Neural cell (in vitro differentiated cells): Measurements from ENCODE around the gene GRPR. TPM values are rescaled to one million over a fixed set of nuclear protein-coding genes. Genes with fewer than 3 reads are reported as not detected.

ENCODE experiments used
- H2AFZ ChIP-seq: fragments of 200-600, 300-800 bp; sonication (generic), shearing (Covaris generic); 2 replicates; pipeline ENCODE4 v1.6.0; 2014; ENCODE audit warnings: low read depth, mild to moderate bottlenecking, antibody characterized with exemption, low read length, moderate library complexity
- H3F3A ChIP-seq: fragments of 200-600 bp; shearing (Covaris generic); 2 replicates; pipeline ENCODE4 v1.6.1; 2016; ENCODE audit warnings: mild to moderate bottlenecking, moderate library complexity, mixed read lengths, antibody characterized with exemption, low read length; ENCODE audit not compliant: insufficient read depth, poor library complexity, severe bottlenecking
- H3K27ac ChIP-seq: fragments of 200-600, 300-800 bp; sonication (generic), shearing (Covaris generic); 2 replicates; pipeline ENCODE4 v1.5.1; 2014; ENCODE audit warnings: mild to moderate bottlenecking, low read length, moderate library complexity
- H3K27me3 ChIP-seq: fragments of 300-800, 200-600 bp; sonication (generic), shearing (Covaris generic); 2 replicates; pipeline ENCODE4 v1.6.0; 2014; ENCODE audit warnings: mild to moderate bottlenecking, low read depth, low read length, moderate library complexity; ENCODE audit not compliant: insufficient read depth
- H3K36me3 ChIP-seq: fragments of 300-800, 200-600 bp; sonication (generic), shearing (Covaris generic); 2 replicates; pipeline ENCODE4 v1.5.1; 2014; ENCODE audit warnings: mild to moderate bottlenecking, antibody characterized with exemption, low read length, moderate library complexity; ENCODE audit not compliant: insufficient read depth
- H3K4me2 ChIP-seq: fragments of 300-800, 200-600 bp; sonication (generic), shearing (Covaris generic); 2 replicates; pipeline ENCODE4 v1.6.0; 2014; ENCODE audit warnings: mild to moderate bottlenecking, low read length
- H3K4me3 ChIP-seq: fragments of 300-800, 200-600 bp; sonication (generic), shearing (Covaris generic); 2 replicates; pipeline ENCODE4 v1.5.1; 2014; ENCODE audit warnings: mild to moderate bottlenecking, low read length, moderate library complexity
- H3K79me2 ChIP-seq: fragments of 200-600 bp; shearing (Covaris generic); replicated peaks from 2 replicates; pipeline ENCODE4 v1.6.0; 2014; ENCODE audit warnings: mild to moderate bottlenecking, low read length, moderate library complexity; ENCODE audit not compliant: insufficient read depth
- H3K9ac ChIP-seq: fragments of 300-800, 200-600 bp; sonication (generic), shearing (Covaris generic); 2 replicates; pipeline ENCODE4 v1.6.1; 2016; ENCODE audit warnings: mild to moderate bottlenecking, low read length, mixed read lengths
- H3K9me2 ChIP-seq: fragments of 200-600 bp; shearing (Covaris generic); 2 replicates; pipeline ENCODE4 v1.6.1; 2016; ENCODE audit warnings: mild to moderate bottlenecking, low read length, mixed read lengths; ENCODE audit not compliant: insufficient read depth
- H3K9me3 ChIP-seq: fragments of 200-600, 300-800 bp; sonication (generic), shearing (Covaris generic); 2 replicates; pipeline ENCODE4 v1.6.1; 2016; ENCODE audit warnings: mild to moderate bottlenecking, mixed run types, low read length, moderate library complexity, mixed read lengths
- H4K20me1 ChIP-seq: fragments of 200-600 bp; shearing (Covaris generic); 2 replicates; pipeline ENCODE4 v1.6.1; 2016; ENCODE audit warnings: mild to moderate bottlenecking, mixed run types; ENCODE audit not compliant: insufficient read depth
- CTCF ChIP-seq: fragments of 450-650 bp; IDR thresholded peaks from 2 replicates; pipeline ENCODE4 v1.5.1; 2014; ENCODE audit warnings: antibody characterized with exemption, mild to moderate bottlenecking, moderate library complexity; ENCODE audit not compliant: poor library complexity, severe bottlenecking
- EP300 ChIP-seq: fragments of 450-650 bp; conservative IDR thresholded peaks from 2 replicates; pipeline ENCODE4 v1.6.1; 2014; ENCODE audit warnings: antibody characterized with exemption, mild to moderate bottlenecking, moderate library complexity; ENCODE audit not compliant: poor library complexity, severe bottlenecking
- EZH2 ChIP-seq: fragments of 200-600, 300-800 bp; shearing (Covaris generic), sonication (generic); IDR thresholded peaks from 2 replicates; pipeline ENCODE4 v1.6.1; 2014; ENCODE audit warnings: antibody characterized with exemption, low read length, borderline replicate concordance, mild to moderate bottlenecking; ENCODE audit not compliant: insufficient read depth, poor library complexity, severe bottlenecking
- MXI1 ChIP-seq: fragments of 450-650 bp; conservative IDR thresholded peaks from 2 replicates; pipeline ENCODE4 v1.6.1; 2014; ENCODE audit warnings: antibody characterized with exemption, mild to moderate bottlenecking; ENCODE audit not compliant: poor library complexity, severe bottlenecking
- POLR2AphosphoS5 ChIP-seq: IDR thresholded peaks from 2 replicates; pipeline ENCODE4 v1.6.1; 2012
- RAD21 ChIP-seq: fragments of 450-650 bp; conservative IDR thresholded peaks from 2 replicates; pipeline ENCODE4 v1.6.1; 2014; ENCODE audit warnings: antibody characterized with exemption, mild to moderate bottlenecking, moderate library complexity
- SMC3 ChIP-seq: fragments of 450-650 bp; conservative IDR thresholded peaks from 2 replicates; pipeline ENCODE4 v1.6.1; 2014; ENCODE audit warnings: antibody characterized with exemption, mild to moderate bottlenecking, moderate library complexity; ENCODE audit not compliant: poor library complexity
- TAF1 ChIP-seq: IDR thresholded peaks from 2 replicates; pipeline ENCODE4 v1.6.1; 2012; ENCODE audit warnings: low read depth
- polyA plus RNA-seq: library from polyadenylated mRNA; depleted of rRNA; stranded (reverse); fragments of >200 nt; gene quantifications from 2 replicates; pipeline ENCODE4 v1.2.3, GENCODE V29; 2014
- TF ChIP-seq, protein P1 (sequence below): IDR thresholded peaks from 2 replicates; pipeline ENCODE4 v1.6.1; 2012; ENCODE audit warnings: borderline replicate concordance

The GRPR gene
- polyA plus RNA-seq, 1 donor from 2014 or later, result not detected

DNA sequence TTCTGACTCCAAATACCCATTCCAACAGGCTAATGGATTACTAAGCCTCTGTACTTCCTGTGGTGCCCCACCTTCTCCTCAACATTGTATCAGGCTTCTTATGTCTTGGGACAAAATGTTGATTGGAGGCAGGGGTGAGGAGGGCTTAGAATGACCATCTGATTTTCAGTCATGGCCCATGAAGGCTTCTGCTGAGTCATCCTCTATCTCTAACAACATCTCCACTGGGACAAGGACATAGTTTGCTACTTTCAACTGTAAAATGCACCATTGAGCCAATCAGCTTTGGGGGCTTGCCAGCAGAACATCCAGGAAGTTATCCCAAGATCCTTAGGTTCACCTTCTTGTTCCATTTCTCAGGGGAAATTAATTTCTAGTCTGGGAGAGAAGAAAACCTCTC is 73.5 kb downstream of the GRPR start:
- H3K9ac ChIP-seq, result no peak overlapping the region
- H3K27me3 ChIP-seq, result no peaks in the 10 kb centered on the region
- no peaks in the 10 kb centered on the region for H3K9me3 ChIP-seq
- H3K79me2 ChIP-seq, result no peaks in the 10 kb centered on the region
- H4K20me1 ChIP-seq, result no peaks in the 10 kb centered on the region
- no peaks in the 10 kb centered on the region for H3F3A ChIP-seq
- H3K9me2 ChIP-seq, result no peaks in the 10 kb centered on the region
- H2AFZ ChIP-seq, result no peak overlapping the region
- TF ChIP-seq EZH2, result no peak
- TF ChIP-seq, protein P1, sequence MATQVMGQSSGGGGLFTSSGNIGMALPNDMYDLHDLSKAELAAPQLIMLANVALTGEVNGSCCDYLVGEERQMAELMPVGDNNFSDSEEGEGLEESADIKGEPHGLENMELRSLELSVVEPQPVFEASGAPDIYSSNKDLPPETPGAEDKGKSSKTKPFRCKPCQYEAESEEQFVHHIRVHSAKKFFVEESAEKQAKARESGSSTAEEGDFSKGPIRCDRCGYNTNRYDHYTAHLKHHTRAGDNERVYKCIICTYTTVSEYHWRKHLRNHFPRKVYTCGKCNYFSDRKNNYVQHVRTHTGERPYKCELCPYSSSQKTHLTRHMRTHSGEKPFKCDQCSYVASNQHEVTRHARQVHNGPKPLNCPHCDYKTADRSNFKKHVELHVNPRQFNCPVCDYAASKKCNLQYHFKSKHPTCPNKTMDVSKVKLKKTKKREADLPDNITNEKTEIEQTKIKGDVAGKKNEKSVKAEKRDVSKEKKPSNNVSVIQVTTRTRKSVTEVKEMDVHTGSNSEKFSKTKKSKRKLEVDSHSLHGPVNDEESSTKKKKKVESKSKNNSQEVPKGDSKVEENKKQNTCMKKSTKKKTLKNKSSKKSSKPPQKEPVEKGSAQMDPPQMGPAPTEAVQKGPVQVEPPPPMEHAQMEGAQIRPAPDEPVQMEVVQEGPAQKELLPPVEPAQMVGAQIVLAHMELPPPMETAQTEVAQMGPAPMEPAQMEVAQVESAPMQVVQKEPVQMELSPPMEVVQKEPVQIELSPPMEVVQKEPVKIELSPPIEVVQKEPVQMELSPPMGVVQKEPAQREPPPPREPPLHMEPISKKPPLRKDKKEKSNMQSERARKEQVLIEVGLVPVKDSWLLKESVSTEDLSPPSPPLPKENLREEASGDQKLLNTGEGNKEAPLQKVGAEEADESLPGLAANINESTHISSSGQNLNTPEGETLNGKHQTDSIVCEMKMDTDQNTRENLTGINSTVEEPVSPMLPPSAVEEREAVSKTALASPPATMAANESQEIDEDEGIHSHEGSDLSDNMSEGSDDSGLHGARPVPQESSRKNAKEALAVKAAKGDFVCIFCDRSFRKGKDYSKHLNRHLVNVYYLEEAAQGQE, result no peak
- no peak for TF ChIP-seq POLR2AphosphoS5
- TF ChIP-seq RAD21, result no peak
- TF ChIP-seq SMC3, result no peak
- TF ChIP-seq EP300, result no peak
- no peak for TF ChIP-seq MXI1
- TF ChIP-seq CTCF, result no peak
- no peak overlapping the region for H3K4me3 ChIP-seq
- H3K36me3 ChIP-seq, result no peaks in the 10 kb centered on the region
- no peak overlapping the region for H3K4me2 ChIP-seq
- no peak overlapping the region for H3K27ac ChIP-seq

DNA sequence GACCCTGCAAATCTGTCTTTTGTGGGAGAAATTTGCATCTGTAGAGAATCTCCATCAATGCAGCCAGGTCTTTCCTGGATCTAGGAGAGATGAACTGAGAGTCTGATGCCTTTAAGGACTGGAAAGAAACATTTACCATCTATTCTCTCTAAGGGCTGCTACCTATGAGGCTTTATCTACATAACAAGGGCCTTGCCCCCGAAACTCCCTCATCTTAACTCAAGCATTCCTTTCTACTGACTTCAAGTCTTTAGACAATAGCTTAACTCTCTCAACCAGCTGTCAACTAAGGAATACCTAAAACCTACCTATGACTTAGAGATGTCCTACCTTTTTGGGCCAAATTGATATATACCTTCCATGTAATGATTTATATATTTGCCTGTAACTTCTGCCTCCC is 76.0 kb downstream of the GRPR start:
- Histone ChIP-seq H3K36me3 (no peaks in the 10 kb centered on the region), H3K9me2 (no peaks in the 10 kb centered on the region), H3K27ac (no peak overlapping the region), H3K79me2 (no peaks in the 10 kb centered on the region), H3F3A (no peaks in the 10 kb centered on the region), H4K20me1 (no peaks in the 10 kb centered on the region), H3K4me2 (no peak overlapping the region), H3K27me3 (no peaks in the 10 kb centered on the region), H3K9me3 (no peaks in the 10 kb centered on the region), H2AFZ (no peak overlapping the region), H3K4me3 (no peak overlapping the region), H3K9ac (no peak overlapping the region)
- TF ChIP-seq TAF1 (no peak), MXI1 (no peak), EP300 (no peak), CTCF (no peak), SMC3 (no peak), RAD21 (no peak), POLR2AphosphoS5 (no peak), EZH2 (no peak)
- TF ChIP-seq, protein P1, result no peak
